ENCODE data around the gene RHOBTB3. TPM values are rescaled to one million over a fixed set of nuclear protein-coding genes. Genes with fewer than 3 reads are reported as not detected.

The RHOBTB3 gene
- total and polyA plus RNA-seq, 10 of the 15 experiments (the other 5 are each of a cell fraction or from before 2014, with no cell fraction given) = 3.6 to 42.8 (median 8.4) TPM

GRCh38 chr5:95760273-95761191 is 29.4 kb downstream of the RHOBTB3 start (continued):
- TF ChIP-seq TCF3 (IDR thresholded peaks at IDR 0.05; ENCODE audit: borderline replicate concordance, insufficient read depth, low read depth, low read length) (no peak), SKIL (IDR thresholded peaks at IDR 0.05; ENCODE audit: low read depth, poor library complexity, severe bottlenecking) (peak; percentile 50), E2F4 (IDR thresholded peaks at IDR 0.05; ENCODE audit: low read depth, low read length) (no peak), STAT1 (conservative IDR thresholded peaks at IDR 0.05) (no peak), SPI1 (IDR thresholded peaks at IDR 0.05; ENCODE audit: borderline replicate concordance, insufficient read depth, low read depth, low read length) (peak; percentile 64; the same call in 1 of the 2 replicates), PML (IDR thresholded peaks at IDR 0.05; ENCODE audit: low read length) (peak; percentile 58; the same call in 1 of the 2 replicates), NKRF (conservative IDR thresholded peaks at IDR 0.05) (no peak), NFXL1 (IDR thresholded peaks at IDR 0.05; ENCODE audit: borderline replicate concordance) (no peak), MYC (IDR thresholded peaks at IDR 0.05; ENCODE audit: insufficient read depth, insufficient read length, insufficient replicate concordance, low read length, severe bottlenecking) (no peak), E4F1 (IDR thresholded peaks at IDR 0.05; ENCODE audit: borderline replicate concordance, partially characterized antibody) (no peak), CBX5 (IDR thresholded peaks at IDR 0.05; ENCODE audit: low read depth) (no peak), FOS (IDR thresholded peaks at IDR 0.05; ENCODE audit: borderline replicate concordance, extremely low read depth, insufficient read length) (no peak), POLR2AphosphoS2 (IDR thresholded peaks at IDR 0.05; ENCODE audit: low read depth, low read length) (no peak), MYB (IDR thresholded peaks at IDR 0.05; ENCODE audit: borderline replicate concordance, low read depth, low read length) (no peak), RFX5 (IDR thresholded peaks at IDR 0.05; ENCODE audit: low read depth, low read length) (no peak), BCL11A (IDR thresholded peaks at IDR 0.05; ENCODE audit: low read depth, low read length) (peak; percentile 22; the same call in 1 of the 2 replicates), TCF12 (IDR thresholded peaks at IDR 0.05; ENCODE audit: low read depth, low read length) (no peak), MXI1 (IDR thresholded peaks at IDR 0.05; ENCODE audit: low read depth, low read length) (no peak; the same call in 1 of the 2 replicates), EZH2 (IDR thresholded peaks at IDR 0.05; ENCODE audit: borderline replicate concordance, control insufficient read depth, low read depth, low read length) (no peak), RAD21 (IDR thresholded peaks at IDR 0.05; ENCODE audit: insufficient read depth, low read depth, low read length) (no peak)
